Skin of body (tissue), 2 donors: ENCODE results near the gene DNAJB1. TPM values are rescaled to one million over a fixed set of nuclear protein-coding genes. Genes with fewer than 3 reads are reported as not detected.
"Not testable (repeated sequence)": the region's sequence is repeated elsewhere in the genome, so short reads cannot be mapped to it uniquely, and the experiment has no call there.

Source experiments
- DNase-seq: peaks from one replicate; lab custom pipeline; 2025; lab: John Stamatoyannopoulos, UW
- total RNA-seq: library from RNA; depleted of rRNA; stranded (reverse); fragments of >200 nt; gene quantifications from one replicate; pipeline ENCODE4 v1.2.3, GENCODE V29; 2014

Gene DNAJB1
- total RNA-seq, 1 donor from 2014 or later: 64.9 TPM

- no peak for DNase-seq
Observed at GRCh38 chr19:14520543-14520942, 2.3 kb upstream of the DNAJB1 start.

GRCh38 chr19:14519860-14520407 is 1.7 kb upstream of the DNAJB1 start:
- DNase-seq: no peak

- no peak for DNase-seq
Observed at GRCh38 chr19:14519245-14519859, 1.2 kb upstream of the DNAJB1 start.

GRCh38 chr19:14517446-14517839 is 754 bp downstream of the DNAJB1 start:
- DNase-seq: no peak

- DNase-seq: no peak
Observed at GRCh38 chr19:14516746-14517438, 1.3 kb downstream of the DNAJB1 start.

GRCh38 chr19:14516048-14516534 is 2.1 kb downstream of the DNAJB1 start:
- no peak for DNase-seq

- DNase-seq: no peak
Observed at GRCh38 chr19:14515501-14516047, 2.6 kb downstream of the DNAJB1 start.

- no peak for DNase-seq
Observed at GRCh38 chr19:14514215-14514863, 3.9 kb downstream of the DNAJB1 start.

- no peak for DNase-seq
Observed at GRCh38 chr19:14512406-14512961, 5.7 kb downstream of the DNAJB1 start.

- no peak for DNase-seq
Observed at GRCh38 chr19:14511229-14511593, 7.0 kb downstream of the DNAJB1 start.

GRCh38 chr19:14510311-14511228 is 7.6 kb downstream of the DNAJB1 start:
- no peak for DNase-seq

GRCh38 chr19:14507704-14508542 is 10.3 kb downstream of the DNAJB1 start:
- DNase-seq: no peak

- peak; percentile 32 for DNase-seq
Observed at GRCh38 chr19:14505488-14506239, 12.5 kb downstream of the DNAJB1 start.

GRCh38 chr19:14504575-14504974 is 13.6 kb downstream of the DNAJB1 start:
- DNase-seq: not testable (repeated sequence)

GRCh38 chr19:14503285-14503684 is 14.9 kb downstream of the DNAJB1 start:
- no peak for DNase-seq

GRCh38 chr19:14502334-14503092 is 15.7 kb downstream of the DNAJB1 start:
- DNase-seq: no peak

GRCh38 chr19:14497228-14497921 is 20.8 kb downstream of the DNAJB1 start:
- no peak for DNase-seq

GRCh38 chr19:14496834-14497227 is 21.4 kb downstream of the DNAJB1 start:
- no peak for DNase-seq
